PFSK-1 (cell line): Measurements from ENCODE around the gene BPIFB2.

Experiments used
- FOXP2 ChIP-seq: optimal IDR thresholded peaks from 2 replicates; pipeline ENCODE3; 2011; ENCODE audit warnings: borderline replicate concordance, control low read depth, inconsistent platforms; ENCODE audit not compliant: insufficient read depth; ENCODE audit errors: extremely low read length, extremely low read depth
- POLR2AphosphoS5 ChIP-seq: IDR thresholded peaks from 2 replicates; pipeline ENCODE4 v1.6.1; 2012; ENCODE audit warnings: low read depth, mild to moderate bottlenecking, control low read depth, low read length, moderate library complexity
- SIN3A ChIP-seq: IDR thresholded peaks from 2 replicates; pipeline ENCODE4 v1.6.1; 2012; ENCODE audit warnings: mild to moderate bottlenecking, low read length, moderate library complexity, borderline replicate concordance; ENCODE audit not compliant: insufficient read depth
- TAF1 ChIP-seq: IDR thresholded peaks from 2 replicates; pipeline ENCODE4 v1.6.1; 2012; ENCODE audit warnings: low read length, control low read depth, borderline replicate concordance; ENCODE audit not compliant: insufficient read depth
- TF ChIP-seq, protein P1 (sequence below), 2 experiments: IDR thresholded peaks; 2 replicates each; pipeline versions ENCODE4 v1.6.1 to v1.8.0; 2011 to 2012; ENCODE audit warnings: low read depth in 2 of 2, low read length in 2 of 2, control low read depth in 1 of 2, inconsistent platforms in 1 of 2, mild to moderate bottlenecking in 1 of 2, moderate library complexity in 1 of 2; ENCODE audit not compliant: insufficient read depth in 1 of 2

The BPIFB2 gene

DNA sequence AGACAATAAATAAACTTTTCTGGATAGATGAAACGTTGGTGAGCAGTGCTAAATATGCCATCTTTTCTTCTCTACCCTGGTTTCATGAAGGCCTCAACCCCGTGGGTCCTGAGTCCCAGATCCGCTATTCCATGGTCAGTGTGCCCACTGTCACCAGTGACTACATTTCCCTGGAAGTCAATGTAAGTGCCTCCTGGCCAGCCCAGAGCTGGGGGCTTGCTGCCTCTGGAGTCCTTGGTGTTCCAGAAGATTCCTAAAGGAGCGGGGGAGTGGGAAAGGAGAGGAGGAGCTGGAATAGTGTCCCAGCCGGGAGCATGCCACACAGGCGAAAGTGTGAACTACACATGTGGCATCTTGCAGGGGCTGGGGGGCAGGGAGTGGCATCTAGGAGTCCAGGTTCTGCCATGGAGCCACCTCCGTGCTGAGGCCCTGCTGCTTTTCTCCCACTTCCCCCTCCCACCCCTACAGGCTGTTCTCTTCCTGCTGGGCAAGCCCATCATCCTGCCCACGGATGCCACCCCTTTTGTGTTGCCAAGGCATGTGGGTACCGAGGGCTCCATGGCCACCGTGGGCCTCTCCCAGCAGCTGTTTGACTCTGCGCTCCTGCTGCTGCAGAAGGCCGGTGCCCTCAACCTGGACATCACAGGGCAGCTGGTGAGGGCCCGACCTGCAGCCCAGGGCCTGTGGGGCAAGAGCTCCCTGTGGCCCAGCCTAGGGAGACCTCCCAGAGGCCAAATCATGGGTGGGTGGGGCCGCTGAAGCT, 10.8 kb downstream of the BPIFB2 start:
- no peak for TF ChIP-seq POLR2AphosphoS5
- TF ChIP-seq FOXP2, result no peak
- TF ChIP-seq, protein P1, sequence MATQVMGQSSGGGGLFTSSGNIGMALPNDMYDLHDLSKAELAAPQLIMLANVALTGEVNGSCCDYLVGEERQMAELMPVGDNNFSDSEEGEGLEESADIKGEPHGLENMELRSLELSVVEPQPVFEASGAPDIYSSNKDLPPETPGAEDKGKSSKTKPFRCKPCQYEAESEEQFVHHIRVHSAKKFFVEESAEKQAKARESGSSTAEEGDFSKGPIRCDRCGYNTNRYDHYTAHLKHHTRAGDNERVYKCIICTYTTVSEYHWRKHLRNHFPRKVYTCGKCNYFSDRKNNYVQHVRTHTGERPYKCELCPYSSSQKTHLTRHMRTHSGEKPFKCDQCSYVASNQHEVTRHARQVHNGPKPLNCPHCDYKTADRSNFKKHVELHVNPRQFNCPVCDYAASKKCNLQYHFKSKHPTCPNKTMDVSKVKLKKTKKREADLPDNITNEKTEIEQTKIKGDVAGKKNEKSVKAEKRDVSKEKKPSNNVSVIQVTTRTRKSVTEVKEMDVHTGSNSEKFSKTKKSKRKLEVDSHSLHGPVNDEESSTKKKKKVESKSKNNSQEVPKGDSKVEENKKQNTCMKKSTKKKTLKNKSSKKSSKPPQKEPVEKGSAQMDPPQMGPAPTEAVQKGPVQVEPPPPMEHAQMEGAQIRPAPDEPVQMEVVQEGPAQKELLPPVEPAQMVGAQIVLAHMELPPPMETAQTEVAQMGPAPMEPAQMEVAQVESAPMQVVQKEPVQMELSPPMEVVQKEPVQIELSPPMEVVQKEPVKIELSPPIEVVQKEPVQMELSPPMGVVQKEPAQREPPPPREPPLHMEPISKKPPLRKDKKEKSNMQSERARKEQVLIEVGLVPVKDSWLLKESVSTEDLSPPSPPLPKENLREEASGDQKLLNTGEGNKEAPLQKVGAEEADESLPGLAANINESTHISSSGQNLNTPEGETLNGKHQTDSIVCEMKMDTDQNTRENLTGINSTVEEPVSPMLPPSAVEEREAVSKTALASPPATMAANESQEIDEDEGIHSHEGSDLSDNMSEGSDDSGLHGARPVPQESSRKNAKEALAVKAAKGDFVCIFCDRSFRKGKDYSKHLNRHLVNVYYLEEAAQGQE (IDR thresholded peaks at IDR 0.05; ENCODE audit: insufficient read depth in 1 of 2, low read depth in 2 of 2, low read length in 2 of 2), result no peak
- TF ChIP-seq TAF1, result no peak
- TF ChIP-seq SIN3A, result no peak

DNA sequence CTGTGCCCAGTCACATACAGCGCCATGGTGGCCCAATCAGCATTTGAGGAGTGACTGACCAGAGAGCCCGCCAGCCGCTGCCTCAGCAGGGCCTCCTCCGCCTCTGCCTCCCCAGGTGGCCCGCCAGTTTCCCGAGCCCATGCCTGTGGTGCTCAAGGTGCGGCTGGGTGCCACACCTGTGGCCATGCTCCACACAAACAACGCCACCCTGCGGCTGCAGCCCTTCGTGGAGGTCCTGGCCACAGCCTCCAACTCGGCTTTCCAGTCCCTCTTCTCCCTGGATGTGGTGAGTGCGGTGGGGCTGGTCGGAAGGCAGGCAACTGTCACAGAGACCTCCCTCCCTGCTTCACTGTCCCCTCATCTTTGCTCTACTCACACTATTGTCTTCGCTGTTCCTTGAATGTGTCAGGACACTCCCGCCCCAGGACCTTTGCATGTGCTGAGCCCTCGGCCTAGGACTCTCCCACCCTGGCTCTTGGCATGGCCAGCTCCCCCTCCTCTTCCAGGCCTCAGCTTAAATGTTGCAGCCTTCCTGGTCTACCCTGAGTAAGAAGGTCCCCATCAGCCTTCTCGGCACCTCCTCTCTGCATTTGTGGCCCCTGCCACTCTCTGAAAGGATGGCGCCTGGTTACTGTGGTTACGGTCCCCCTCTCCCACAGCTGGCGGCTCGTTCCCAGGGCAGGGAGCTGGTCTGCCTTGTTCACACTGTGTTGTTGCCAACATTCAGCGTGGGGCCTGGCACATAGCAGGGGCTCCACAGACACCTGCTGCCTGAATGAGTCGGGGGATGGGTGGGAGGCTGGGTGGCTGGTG, 12.2 kb downstream of the BPIFB2 start:
- TF ChIP-seq TAF1 (no peak), FOXP2 (no peak), SIN3A (no peak), POLR2AphosphoS5 (no peak)
- TF ChIP-seq, protein P1 (IDR thresholded peaks at IDR 0.05; ENCODE audit: insufficient read depth in 1 of 2, low read depth in 2 of 2, low read length in 2 of 2), result no peak

DNA sequence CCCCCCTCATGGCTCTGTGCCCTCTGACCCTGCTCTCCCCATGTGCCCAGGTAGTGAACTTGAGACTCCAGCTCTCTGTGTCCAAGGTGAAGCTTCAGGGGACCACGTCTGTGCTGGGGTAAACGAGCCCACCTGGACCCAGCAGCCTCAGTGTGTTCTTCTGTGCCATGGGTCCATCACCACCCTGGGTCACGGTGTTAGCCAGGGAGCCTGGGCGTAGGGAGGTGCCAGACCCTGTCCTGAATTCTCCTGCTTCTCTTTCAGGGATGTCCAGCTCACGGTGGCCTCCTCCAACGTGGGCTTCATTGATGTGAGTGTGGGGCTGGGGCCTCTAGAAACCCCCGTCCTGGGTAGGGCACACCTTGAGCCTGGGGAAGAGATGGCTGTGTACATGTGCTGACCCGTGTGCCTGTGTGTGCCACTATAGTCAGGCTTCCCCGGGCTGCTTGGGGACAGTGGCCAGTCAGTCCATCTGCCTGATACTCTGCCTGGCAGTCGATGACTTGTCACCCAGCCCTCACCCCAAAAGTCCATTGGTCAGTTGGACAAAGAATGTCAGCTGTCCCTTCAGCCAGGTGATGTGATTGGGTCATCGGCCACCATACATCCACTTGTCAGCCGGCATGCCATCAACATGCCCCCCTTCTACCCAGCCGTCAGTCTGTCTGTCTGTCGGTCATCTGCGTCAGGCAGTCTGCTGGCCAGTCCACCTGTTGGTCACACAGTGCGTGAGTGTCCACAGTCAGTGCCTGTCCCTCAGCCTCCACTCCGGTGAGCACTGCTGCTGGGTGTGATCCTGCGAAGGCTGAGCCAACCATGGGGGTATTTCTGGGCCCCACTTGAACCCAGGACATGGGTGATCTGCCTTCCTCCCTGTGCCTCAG, 13.0 kb downstream of the BPIFB2 start:
- no peak for TF ChIP-seq SIN3A
- TF ChIP-seq POLR2AphosphoS5, result no peak
- no peak for TF ChIP-seq TAF1
- TF ChIP-seq, protein P1 (IDR thresholded peaks at IDR 0.05; ENCODE audit: insufficient read depth in 1 of 2, low read depth in 2 of 2, low read length in 2 of 2), result no peak
- no peak for TF ChIP-seq FOXP2

DNA sequence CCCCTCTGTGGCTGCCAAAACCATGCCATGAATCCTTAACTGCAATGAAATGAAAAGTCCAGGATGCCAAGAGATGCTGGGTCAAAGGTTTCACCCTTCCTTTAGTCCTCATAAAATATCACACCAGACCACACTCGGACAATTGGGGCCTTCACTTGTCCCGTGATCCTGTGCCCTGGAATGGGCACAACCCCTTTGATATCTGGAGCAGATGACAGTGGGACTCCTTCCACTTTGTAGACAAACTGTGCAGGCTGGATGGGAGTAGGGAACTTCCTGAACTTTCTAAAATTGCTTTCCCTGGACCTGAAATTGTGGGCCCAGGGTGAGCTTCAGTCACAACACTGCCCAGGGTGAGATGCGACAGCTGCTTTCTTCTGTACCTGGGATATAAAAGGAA, 14.4 kb downstream of the BPIFB2 start:
- no peak for TF ChIP-seq SIN3A
- no peak for TF ChIP-seq TAF1
- TF ChIP-seq POLR2AphosphoS5, result no peak
- TF ChIP-seq, protein P1 (IDR thresholded peaks at IDR 0.05; ENCODE audit: insufficient read depth in 1 of 2, low read depth in 2 of 2, low read length in 2 of 2), result no peak
- no peak for TF ChIP-seq FOXP2
